GM21423 (cell line): Measurements from ENCODE around the gene TLK1.
"Not testable (repeated sequence)": the region's sequence is repeated elsewhere in the genome, so short reads cannot be mapped to it uniquely, and the experiment has no call there.

Experiments
- ATAC-seq: cut with Tn5 transposase; IDR thresholded peaks from one replicate; pipeline ENCODE4 v1.9.1; 2021; ENCODE audit warnings: mild to moderate bottlenecking, moderate library complexity; ENCODE audit not compliant: unreplicated experiment

Gene TLK1

GRCh38 chr2:171146071-171146470 is 14.6 kb downstream of the TLK1 start:
- ATAC-seq, result no peak

- ATAC-seq, result no peak
Observed at GRCh38 chr2:171143670-171144062, 17.0 kb downstream of the TLK1 start.

GRCh38 chr2:171142398-171142797 is 18.3 kb downstream of the TLK1 start:
- ATAC-seq, result no peak

- no peak for ATAC-seq
Observed at GRCh38 chr2:171141320-171141719, 19.4 kb downstream of the TLK1 start.

GRCh38 chr2:171139860-171140259 is 20.8 kb downstream of the TLK1 start:
- no peak for ATAC-seq

- peak; percentile 81 for ATAC-seq
Observed at GRCh38 chr2:171136024-171136423, 24.7 kb downstream of the TLK1 start.

- no peak for ATAC-seq
Observed at GRCh38 chr2:171134624-171135230, 26.0 kb downstream of the TLK1 start.

GRCh38 chr2:171132086-171132485 is 28.6 kb downstream of the TLK1 start:
- ATAC-seq, result no peak

GRCh38 chr2:171128461-171128860 is 32.2 kb downstream of the TLK1 start:
- ATAC-seq, result no peak

- ATAC-seq, result no peak
Observed at GRCh38 chr2:171124541-171124940, 36.2 kb downstream of the TLK1 start.

- ATAC-seq, result no peak
Observed at GRCh38 chr2:171109571-171109970, 51.1 kb downstream of the TLK1 start.

- ATAC-seq, result no peak
Observed at GRCh38 chr2:171109020-171109419, 51.7 kb downstream of the TLK1 start.

- ATAC-seq, result no peak
Observed at GRCh38 chr2:171107803-171108202, 52.9 kb downstream of the TLK1 start.

- ATAC-seq, result no peak
Observed at GRCh38 chr2:171104379-171104778, 56.3 kb downstream of the TLK1 start.

GRCh38 chr2:171102802-171103201 is 57.9 kb downstream of the TLK1 start:
- ATAC-seq, result no peak

GRCh38 chr2:171100370-171100769 is 60.3 kb downstream of the TLK1 start:
- ATAC-seq, result no peak

- ATAC-seq, result no peak
Observed at GRCh38 chr2:171098607-171099006, 62.1 kb downstream of the TLK1 start.

GRCh38 chr2:171095014-171095582 is 65.6 kb downstream of the TLK1 start:
- no peak for ATAC-seq

GRCh38 chr2:171091517-171091916 is 69.2 kb downstream of the TLK1 start:
- not testable (repeated sequence) for ATAC-seq

- ATAC-seq, result no peak
Observed at GRCh38 chr2:171089489-171089888, 71.2 kb downstream of the TLK1 start.

GRCh38 chr2:171088057-171088834 is 72.4 kb downstream of the TLK1 start:
- no peak for ATAC-seq

GRCh38 chr2:171087547-171087946 is 73.1 kb downstream of the TLK1 start:
- no peak for ATAC-seq
